Measurements from ENCODE around the gene ZBTB17.
"Not testable (repeated sequence)": the region's sequence is repeated elsewhere in the genome, so short reads cannot be mapped to it uniquely, and the experiment has no call there.

The ZBTB17 gene

DNA sequence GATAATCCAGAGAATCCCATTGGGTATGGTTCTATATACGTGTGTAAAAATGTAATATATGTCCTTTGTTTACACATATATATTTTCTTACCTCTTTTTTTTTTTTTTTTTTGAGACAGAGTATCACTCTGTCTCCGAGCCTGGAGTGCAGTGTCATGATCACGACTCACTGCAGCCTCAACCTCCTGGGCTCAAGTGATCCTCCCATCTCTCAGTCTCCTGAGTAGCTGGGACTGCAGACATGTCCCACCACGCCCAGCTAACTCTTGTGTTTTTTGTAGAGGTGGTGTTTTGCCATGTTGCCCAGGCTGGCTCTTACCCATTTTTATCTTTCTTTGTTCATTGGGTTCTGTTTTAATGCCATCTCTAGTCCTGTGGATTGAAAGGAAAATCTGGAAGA lies 59.5 kb downstream of the ZBTB17 start:
- DNase-seq = peak; percentile 16
- no peaks in the 10 kb centered on the region for H3K27me3 ChIP-seq (replicated peaks)
- in situ Hi-C loops (cut with HindIII; ENCODE audit: low pct_ligation_motif_present, low sequenced_read_pairs) = no loop called here
- TF ChIP-seq, protein P1, sequence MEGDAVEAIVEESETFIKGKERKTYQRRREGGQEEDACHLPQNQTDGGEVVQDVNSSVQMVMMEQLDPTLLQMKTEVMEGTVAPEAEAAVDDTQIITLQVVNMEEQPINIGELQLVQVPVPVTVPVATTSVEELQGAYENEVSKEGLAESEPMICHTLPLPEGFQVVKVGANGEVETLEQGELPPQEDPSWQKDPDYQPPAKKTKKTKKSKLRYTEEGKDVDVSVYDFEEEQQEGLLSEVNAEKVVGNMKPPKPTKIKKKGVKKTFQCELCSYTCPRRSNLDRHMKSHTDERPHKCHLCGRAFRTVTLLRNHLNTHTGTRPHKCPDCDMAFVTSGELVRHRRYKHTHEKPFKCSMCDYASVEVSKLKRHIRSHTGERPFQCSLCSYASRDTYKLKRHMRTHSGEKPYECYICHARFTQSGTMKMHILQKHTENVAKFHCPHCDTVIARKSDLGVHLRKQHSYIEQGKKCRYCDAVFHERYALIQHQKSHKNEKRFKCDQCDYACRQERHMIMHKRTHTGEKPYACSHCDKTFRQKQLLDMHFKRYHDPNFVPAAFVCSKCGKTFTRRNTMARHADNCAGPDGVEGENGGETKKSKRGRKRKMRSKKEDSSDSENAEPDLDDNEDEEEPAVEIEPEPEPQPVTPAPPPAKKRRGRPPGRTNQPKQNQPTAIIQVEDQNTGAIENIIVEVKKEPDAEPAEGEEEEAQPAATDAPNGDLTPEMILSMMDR (IDR thresholded peaks at IDR 0.05; ENCODE audit: low read depth, low read length, missing control alignments) = no peak
- no peak overlapping the region for H3K4me3 ChIP-seq (ENCODE audit: low read depth, low read length)
- peaks cover 12% of the 10 kb centered on the region for H3K36me3 ChIP-seq (replicated peaks)
- H3K27ac ChIP-seq = peak overlapping the region; percentile 51

DNA sequence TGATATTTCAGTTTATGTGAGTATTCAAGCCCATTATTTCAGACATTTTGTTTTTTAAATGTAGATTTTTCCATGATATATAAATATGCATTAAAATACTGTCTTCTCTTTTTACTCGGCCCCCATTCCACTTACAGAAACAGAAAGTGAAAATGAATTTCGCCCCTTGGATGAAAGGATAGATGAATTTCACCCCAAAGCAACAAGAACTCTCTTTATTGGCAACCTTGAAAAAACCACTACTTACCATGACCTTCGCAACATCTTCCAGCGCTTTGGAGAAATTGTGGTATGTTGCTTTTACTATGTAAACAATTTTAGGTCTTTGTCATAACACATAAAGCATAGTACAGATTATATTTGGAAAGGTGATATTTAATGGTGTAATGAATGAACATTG lies 59.9 kb downstream of the ZBTB17 start:
- TF ChIP-seq, protein P1 (IDR thresholded peaks at IDR 0.05; ENCODE audit: low read depth, low read length, missing control alignments) = no peak
- no peak for DNase-seq
- in situ Hi-C loops (cut with HindIII; ENCODE audit: low pct_ligation_motif_present, low sequenced_read_pairs) = no loop called here
- H3K27me3 ChIP-seq (replicated peaks) = no peaks in the 10 kb centered on the region
- peak overlapping the region; percentile 15 for H3K27ac ChIP-seq
- H3K4me3 ChIP-seq (ENCODE audit: low read depth, low read length) = no peak overlapping the region
- peaks cover 12% of the 10 kb centered on the region for H3K36me3 ChIP-seq (replicated peaks)

DNA sequence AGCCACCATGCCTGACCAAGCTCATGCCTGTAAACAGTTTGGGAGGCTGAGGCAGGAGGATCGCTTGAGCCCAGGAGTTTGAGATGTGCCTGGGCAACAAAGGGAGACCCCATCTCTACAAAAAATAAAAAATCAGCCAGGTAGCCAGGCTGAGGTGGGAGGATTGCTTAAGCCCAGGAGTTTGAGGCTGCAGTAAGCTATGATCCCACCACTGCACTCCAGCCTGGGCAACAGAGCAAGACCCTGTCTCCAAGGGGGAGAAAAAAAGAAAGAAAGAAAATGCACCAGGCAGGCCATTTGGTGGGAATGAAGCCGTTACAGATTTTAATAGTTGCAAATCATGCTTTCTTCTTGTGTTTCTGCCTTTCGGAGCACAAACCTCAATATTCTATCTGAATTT lies 62.3 kb downstream of the ZBTB17 start:
- H3K27me3 ChIP-seq (replicated peaks); in situ Hi-C loops (cut with HindIII; ENCODE audit: low pct_ligation_motif_present, low sequenced_read_pairs); DNase-seq; H3K27ac ChIP-seq; H3K4me3 ChIP-seq (ENCODE audit: low read depth, low read length): not testable (repeated sequence)
- H3K36me3 ChIP-seq (replicated peaks) = peaks cover 15% of the 10 kb centered on the region

DNA sequence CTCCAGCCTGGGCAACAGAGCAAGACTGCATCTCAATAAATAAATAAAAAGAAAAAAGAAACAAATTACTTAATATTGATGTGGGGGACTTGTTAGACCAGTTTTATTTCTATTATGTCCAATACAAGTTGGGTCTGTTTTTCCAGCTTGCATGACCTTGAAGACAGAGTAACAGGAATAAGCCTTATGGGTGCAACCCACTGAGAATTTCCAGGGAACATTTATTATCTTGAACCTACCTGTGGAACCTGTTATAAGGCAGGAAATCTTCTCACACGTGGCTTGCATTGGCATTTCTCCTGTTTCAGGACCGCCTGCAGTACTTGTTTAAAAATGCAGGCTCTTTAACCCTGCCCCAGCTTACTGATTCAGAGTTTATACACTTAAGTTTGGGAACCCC lies 64.0 kb downstream of the ZBTB17 start:
- Histone ChIP-seq H3K4me3 (ENCODE audit: low read depth, low read length) (no peak overlapping the region), H3K36me3 (replicated peaks) (peaks cover 12% of the 10 kb centered on the region), H3K27ac (no peak overlapping the region), H3K27me3 (replicated peaks) (no peaks in the 10 kb centered on the region)
- no peak for DNase-seq
- in situ Hi-C loops (cut with HindIII; ENCODE audit: low pct_ligation_motif_present, low sequenced_read_pairs) = no loop called here
- TF ChIP-seq, protein P1 (IDR thresholded peaks at IDR 0.05; ENCODE audit: low read depth, low read length, missing control alignments) = no peak

DNA sequence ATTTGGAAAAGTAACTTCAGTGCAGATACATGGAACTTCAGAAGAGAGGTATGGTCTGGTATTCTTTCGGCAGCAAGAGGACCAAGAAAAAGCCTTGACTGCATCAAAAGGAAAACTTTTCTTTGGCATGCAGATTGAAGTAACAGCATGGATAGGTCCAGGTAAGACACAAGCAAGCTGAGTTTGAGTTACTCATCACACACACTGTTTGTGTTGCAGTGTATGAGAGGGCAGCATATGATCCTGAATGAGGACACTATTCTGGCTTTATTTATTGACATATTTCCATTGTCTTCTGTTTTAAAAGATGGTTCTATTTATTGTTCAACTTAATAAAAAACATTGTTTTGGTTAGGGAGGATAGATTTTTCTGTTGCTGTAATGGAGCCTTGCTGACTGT lies 64.8 kb downstream of the ZBTB17 start:
- in situ Hi-C loops (cut with HindIII; ENCODE audit: low pct_ligation_motif_present, low sequenced_read_pairs) = no loop called here
- Histone ChIP-seq H3K27ac (no peak overlapping the region), H3K4me3 (ENCODE audit: low read depth, low read length) (no peak overlapping the region), H3K36me3 (replicated peaks) (peaks cover 10% of the 10 kb centered on the region), H3K27me3 (replicated peaks) (no peaks in the 10 kb centered on the region)
- no peak for DNase-seq
- TF ChIP-seq, protein P1 (IDR thresholded peaks at IDR 0.05; ENCODE audit: low read depth, low read length, missing control alignments) = no peak

DNA sequence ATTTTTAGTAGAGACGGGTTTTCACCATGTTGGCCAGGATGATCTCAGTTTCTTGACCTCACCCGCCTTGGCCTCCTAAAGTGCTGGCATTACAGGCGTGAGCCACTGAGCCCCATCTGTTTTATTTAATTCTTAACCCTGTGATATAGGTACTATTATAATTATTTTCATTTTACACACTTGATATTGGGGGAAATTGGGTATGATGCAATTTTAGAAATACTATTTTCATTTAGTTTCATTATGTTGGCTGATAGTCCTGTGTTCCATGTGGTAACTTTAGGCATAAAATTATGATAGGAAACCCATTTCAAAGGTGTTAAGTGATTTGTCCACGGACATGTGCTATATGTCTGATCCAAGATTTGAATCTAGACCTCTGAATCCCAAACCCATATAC lies 67.3 kb downstream of the ZBTB17 start:
- DNase-seq = no peak
- TF ChIP-seq, protein P1 (IDR thresholded peaks at IDR 0.05; ENCODE audit: low read depth, low read length, missing control alignments) = no peak
- Histone ChIP-seq H3K36me3 (replicated peaks) (peaks cover 10% of the 10 kb centered on the region), H3K4me3 (ENCODE audit: low read depth, low read length) (no peak overlapping the region), H3K27me3 (replicated peaks) (no peaks in the 10 kb centered on the region), H3K27ac (no peak overlapping the region)
- in situ Hi-C loops (cut with HindIII; ENCODE audit: low pct_ligation_motif_present, low sequenced_read_pairs) = no loop called here

Data from brain microvascular endothelial cell (primary cell).